GM18907 (cell line): ENCODE measurements around the gene EHBP1.

Experiments used
- ATAC-seq: cut with Tn5 transposase; IDR thresholded peaks from one replicate; pipeline ENCODE4 v1.9.1; 2021; ENCODE audit warnings: mild to moderate bottlenecking, moderate library complexity; ENCODE audit not compliant: unreplicated experiment

Gene EHBP1

DNA sequence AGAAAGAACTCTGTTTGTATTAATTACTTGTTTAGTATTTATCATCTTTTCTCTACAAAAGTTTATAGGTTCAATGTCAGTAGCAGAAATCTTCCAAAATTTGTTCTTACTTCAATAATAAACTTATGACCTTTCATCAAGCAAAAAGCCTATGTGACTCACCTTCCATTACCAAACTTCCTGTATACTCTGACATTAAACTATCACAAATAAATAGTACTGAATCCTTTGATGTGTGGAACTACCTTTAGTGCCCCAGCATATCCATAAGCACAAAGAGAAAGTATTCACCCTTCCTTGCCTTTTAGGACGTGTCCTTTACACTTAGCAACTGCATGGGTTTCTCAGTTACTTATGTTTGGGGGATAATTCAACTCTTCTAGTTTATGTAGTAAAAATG is 166.0 kb downstream of the EHBP1 start:
- no peak for ATAC-seq

DNA sequence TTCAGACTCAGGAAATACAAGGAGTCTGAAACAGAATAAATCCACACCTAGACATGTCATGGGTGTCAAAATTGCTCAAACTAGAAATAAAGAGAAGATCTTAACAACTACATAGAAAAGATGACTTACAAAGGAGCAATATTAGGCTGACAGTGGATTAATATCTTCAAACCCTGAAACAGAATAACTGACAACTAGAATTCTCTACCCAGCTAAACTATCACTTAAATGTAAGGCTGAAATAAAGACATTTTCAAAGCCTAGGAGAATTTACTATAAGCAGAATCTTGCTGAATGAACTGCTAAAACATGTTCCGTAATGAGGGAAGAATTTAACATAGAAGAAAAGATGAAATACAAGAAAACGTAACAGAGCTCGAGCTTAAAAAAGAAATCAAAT is 168.1 kb downstream of the EHBP1 start:
- ATAC-seq, result no peak

DNA sequence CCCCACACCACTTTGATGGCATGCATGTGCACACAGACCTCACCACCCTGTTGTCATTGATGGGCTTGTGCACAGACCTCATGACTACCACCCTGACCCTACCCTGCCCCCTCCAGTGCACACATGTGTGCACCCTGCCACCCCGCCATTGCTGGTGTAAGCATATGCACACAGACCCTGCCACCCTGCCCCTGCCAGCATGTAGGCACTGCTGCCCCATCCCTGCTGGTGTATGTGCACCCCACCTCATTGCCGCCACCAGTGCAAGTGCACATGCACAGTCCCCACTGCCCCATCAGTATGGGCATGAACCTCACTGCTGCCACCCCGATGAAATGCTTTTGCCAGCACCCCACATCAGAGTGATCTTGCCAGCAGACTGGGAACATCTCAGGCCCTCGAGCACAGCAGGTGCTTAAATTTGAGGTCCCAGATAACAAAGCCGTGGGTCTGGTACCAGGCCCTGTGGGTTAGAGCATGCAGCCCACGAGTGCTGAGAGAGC is 169.4 kb downstream of the EHBP1 start:
- no peak for ATAC-seq

DNA sequence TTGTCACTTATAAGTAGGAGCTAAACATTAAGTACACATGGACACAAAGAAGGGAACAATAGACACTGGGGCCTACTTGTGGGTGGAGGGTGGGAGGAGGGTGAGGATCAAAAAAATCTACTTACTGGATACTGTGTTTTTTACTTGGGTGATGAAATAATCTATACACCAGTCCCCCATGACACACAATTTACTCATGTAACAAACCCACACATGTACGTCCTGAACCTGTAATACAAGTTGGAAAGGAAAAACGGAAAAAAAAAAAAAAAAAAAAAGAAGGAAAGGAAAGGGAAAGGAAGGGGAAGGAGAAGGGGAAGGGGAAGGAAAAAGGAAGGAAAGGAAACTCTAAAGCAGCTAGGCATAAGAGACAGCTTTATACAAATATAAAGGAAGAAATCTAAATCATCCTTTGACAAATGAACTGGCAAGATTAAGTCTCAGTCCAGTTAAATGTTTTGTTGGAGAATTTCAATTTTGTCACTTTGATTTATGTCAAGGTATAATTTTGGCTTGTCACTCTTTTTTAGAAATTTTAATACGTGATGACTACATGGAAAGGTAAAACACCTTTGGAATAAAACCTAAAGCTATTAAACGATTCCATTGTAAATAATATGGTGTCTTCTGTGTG is 175.8 kb downstream of the EHBP1 start:
- no peak for ATAC-seq

DNA sequence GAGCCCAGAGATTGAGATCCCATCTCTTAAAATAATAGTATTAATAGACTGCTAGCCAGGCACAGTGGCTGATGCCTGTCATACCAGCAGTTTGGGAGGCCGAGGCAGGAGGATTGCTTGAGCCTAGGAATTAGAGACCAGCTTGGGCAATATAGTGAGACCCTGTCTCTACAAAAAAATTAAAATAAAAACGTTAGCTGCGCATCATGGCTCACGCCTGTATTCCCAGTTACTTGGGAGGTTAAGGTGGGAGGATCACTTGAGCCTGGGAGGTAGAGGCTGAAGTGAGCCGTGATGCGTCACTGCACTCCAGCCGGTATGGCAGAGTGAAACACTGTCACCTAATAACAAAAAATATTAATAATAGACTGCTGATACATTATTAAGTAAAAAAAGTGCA is 178.1 kb downstream of the EHBP1 start:
- no peak for ATAC-seq

DNA sequence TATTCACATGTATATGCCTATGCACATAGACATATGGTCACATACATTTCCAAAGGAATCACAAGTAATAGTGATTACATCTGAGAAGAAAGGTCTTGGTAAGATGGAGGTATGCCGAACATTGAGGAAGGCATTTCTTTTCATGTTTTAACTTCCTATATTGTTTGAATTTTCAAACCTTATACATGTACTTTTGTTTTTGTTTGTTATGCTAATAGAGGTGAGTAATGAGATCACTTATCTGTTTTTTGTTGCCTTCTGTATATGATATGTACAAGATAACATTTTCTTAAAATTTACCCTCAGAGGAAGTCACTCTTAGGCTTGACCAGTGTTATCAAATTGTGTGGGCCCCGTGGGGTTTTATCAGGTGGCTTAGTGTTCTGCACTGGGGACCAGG is 178.6 kb downstream of the EHBP1 start:
- ATAC-seq, result no peak

DNA sequence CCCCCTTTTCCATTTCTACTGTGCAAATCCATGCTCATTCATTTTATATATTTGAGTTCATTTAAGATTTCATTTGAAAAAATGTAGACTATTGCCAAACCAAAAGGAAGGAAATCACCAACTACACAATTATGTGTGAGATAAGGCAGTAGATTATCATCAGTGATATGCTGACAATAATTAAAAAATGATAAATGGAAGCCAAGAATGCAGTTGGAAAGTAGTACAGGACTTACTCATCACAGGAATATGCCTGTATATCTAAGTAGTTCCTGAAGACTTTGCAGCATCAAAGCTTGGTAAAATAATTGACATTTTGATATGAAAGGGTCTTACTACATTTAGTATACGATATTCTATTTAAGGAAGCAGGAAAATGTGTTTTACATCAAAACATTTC is 179.0 kb downstream of the EHBP1 start:
- no peak for ATAC-seq

DNA sequence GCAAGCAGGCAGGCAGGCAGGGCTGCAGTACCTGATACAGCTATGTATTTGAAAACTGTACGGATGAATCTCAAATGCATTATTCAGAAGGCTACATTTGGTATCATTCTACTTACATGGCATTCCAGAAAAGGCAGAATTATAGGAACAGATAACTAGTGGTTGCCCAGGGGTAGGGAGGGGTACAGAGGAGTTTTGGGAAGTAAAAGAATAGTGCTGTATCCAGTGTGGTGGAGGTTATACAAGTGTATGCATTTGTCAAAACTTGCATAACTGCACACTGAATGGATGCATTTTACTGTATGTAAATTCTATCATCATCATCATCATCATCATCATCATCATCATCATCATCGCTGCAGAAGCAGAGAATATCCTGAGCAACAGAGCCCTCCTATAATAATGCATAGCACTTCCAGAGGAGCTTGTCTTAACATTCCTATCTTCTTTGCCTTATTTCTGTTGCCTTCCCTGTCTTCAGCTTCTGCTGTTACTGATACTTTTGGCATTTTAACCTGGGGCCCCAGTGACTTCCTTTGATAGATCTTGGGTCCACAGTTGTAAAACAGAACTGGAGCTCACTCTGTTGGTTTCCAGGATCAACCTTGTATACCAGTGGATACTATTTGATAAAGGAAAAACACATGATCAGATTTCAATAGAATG is 189.6 kb downstream of the EHBP1 start:
- no peak for ATAC-seq

DNA sequence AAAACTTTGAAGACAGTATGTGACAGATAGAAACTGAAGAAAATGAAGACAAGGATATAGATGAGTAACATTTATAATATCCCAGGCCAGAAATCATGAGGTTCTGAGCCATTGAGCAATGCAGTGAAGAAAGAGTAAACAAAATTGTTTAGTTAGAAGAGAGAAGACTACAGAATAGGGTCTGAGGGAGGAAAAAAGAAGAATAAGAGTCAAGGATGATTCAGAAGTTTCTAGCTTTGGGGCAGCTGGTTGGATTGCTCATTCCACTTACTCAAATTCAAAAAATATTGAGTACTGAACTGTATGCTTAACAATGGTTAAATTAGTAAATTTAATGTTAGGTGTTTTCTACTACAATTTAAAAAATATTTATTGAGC is 190.1 kb downstream of the EHBP1 start:
- ATAC-seq, result no peak

DNA sequence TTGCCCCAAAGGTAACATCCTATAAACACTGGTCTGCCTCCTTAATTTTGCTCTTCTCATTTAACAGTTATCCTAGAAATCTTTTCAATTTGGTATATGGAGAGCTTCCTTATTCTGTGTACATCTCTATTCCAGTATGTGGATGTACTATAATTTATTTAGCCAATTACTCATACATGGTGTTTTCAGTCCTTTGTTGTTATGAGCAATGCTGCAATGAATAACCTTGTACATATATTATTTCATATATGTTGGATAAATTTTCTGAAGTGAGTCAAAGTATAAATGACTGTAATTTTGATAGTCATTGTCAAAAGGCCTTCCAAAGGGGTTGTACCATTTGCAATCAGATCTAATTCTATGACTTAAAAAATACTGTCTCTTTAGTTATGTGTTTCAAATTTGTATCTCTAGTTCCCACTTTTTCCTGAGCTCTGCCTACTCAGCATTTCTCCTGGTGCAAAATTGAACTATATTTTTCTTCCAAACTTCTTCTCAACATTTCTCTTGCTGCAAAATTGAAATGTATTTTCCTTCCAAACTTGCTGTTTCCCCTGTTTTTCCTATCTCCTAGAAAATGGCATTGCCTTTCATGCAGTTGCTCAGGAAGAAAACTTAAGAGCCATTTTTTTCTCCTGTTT is 191.8 kb downstream of the EHBP1 start:
- no peak for ATAC-seq

DNA sequence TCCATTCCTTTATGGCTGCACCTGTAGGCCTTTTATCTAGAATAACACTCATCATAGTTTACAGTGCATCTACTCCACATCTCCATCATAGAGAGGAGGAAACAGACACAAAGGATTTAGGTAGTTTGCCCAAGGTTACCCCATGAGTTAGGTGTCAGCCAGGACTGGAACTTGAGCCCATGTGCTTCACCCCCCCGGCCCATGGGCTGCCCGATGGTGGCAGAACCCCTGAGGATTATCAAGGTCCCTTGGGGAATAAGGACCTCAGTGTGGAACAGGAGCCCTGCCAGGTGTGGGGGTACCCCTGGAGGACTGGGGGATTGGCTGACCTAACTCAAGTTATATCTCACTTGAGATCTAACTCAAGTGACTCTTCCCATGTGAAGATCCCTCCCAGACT is 198.8 kb downstream of the EHBP1 start:
- no peak for ATAC-seq

DNA sequence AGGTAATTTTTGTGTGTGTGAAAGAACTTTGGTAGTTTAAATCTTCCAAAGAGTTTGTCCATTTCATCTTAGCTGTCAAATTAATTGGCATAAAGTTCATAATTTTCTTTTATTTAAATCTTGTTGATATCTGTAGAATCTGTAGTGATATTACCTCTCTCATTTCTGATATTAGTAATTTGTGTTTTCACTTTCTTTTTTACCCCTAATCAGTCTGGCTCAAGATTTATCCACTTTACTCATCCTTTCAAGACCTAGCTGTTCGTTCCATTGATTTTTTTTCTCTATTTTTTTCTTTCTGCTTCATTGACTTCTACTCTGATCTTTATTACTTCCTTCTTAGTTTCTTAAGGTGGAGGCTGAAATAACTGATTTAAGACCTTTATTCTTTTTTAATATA is 202.6 kb downstream of the EHBP1 start:
- ATAC-seq, result no peak

DNA sequence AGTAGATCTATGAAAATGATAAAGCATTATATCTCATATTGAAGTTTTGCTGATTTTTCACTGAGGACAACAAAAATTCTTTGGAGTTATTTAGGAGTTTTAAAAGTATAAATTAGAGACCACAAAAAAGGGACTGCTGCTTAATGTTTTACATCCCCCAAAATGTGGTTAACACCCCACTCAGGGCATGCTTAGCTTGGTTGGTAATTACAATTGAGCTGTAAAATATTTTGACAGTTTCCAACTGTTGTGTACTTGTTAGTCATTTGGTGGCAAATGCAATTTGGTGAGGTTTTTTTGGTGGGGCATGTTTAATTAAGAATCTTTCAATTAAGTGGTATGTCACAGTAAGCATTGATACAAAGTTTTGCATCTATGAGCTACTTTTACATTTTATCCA is 207.8 kb downstream of the EHBP1 start:
- ATAC-seq, result no peak

DNA sequence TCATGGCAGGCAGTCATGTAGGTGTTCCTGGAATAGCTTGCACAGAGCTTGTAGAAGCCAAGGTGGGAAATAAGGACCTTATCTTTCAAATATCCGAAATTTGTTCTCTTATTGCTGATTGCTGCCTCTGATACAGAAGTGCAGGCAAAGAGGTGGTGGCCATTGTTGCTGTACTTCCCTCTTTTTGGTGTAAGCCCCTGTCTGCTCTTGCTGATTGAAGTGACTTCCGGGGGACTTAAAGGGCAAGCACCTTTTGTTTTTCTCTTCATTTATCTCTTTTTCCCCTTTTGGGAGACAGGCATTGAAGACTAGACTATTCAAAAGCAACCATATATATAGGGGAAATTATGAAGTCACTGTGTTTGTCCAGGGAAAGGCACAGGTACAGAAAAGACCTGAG is 213.5 kb downstream of the EHBP1 start:
- no peak for ATAC-seq

DNA sequence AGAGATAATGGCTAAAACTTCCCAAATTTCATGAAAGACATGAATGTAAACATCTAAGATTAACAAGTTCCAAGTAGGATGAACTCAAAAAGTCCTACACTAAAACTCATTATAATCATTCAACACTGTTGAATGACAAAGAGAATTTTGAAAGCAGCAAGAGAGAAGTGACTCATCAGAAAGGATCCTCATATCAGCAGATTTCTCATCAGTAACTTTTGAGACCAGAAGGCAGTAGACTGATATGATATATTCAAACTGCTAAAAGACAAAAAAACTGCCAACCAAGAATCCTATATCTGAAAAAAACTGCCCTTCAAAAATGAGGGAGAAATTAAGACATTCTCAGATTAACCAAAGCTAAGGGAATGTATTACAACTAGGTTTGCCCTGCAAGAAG is 214.6 kb downstream of the EHBP1 start:
- no peak for ATAC-seq

DNA sequence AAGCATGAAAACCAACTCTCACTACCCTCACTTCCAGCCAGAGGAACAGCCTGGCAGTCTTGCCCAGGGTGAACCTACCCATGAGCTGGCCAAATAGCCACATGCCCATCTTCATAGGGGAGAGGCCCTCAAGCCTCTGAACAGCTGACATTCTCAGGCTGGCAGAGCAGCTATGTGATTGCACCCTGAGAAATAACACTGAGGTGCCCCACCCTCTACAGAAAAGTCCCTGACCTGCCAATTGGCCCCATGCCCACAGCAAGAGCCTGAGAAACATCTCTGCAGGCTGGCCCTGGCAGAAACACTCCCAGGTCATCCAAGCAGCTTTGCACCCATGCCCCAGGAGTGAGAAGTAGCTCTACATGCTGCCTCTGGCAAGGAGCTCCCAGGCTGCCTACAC is 217.7 kb downstream of the EHBP1 start:
- ATAC-seq, result no peak

DNA sequence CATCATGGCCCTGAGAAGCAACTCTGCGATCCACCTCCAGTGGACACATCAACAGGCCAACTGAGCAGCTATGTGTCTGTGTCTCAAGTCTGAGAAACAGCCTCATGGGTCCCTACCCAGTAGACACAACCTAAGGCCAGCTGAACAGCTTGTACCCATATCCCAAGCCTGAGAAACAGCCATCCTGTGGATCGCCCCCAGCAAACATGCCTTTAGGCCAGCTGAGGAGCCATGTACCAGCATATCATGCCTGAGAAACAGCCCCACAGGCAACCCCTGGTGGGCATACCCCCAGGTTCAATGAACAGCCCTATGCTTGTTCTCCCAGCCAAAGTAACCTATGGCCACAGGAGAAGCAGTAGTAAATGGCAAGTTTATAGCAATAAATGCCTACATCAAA is 218.4 kb downstream of the EHBP1 start:
- ATAC-seq, result no peak

DNA sequence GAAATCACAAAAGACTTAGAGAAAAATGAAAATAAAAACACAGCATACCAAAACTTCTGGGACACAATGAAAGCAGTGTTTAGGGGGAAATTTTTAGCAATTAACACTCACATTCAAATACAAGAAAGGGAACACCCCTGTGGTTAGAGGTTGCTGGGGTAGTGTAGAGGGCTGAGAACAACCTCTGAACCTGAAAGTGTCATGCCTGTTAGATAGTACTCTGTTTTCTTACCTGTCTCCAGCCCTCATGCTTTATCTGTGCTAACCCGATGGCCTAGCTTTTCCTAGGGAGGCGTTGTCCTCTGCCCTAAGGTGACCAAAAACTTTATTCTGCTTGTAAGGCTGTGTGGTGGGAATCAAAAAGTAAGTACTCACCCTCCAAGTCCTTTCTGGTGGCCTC is 222.5 kb downstream of the EHBP1 start:
- ATAC-seq, result peak; percentile 48

DNA sequence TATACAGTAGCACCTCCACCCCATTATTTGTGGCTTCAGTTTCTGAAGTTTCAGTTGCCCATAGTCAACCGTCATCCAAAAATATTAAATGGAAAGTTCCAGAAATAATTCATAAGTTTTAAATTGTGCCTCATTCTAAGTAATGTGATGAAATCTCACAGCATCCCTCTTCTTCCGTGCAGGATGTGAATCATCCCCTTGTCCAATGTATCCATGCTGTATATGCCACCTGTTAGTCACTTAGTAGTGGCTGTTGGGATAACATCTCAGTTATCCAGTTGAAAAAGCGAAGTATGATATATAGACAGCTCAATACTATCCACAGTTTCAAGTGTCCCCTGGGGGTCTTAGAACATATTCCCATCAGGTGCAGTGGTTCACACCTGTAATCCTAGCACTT is 226.0 kb downstream of the EHBP1 start:
- ATAC-seq, result no peak

DNA sequence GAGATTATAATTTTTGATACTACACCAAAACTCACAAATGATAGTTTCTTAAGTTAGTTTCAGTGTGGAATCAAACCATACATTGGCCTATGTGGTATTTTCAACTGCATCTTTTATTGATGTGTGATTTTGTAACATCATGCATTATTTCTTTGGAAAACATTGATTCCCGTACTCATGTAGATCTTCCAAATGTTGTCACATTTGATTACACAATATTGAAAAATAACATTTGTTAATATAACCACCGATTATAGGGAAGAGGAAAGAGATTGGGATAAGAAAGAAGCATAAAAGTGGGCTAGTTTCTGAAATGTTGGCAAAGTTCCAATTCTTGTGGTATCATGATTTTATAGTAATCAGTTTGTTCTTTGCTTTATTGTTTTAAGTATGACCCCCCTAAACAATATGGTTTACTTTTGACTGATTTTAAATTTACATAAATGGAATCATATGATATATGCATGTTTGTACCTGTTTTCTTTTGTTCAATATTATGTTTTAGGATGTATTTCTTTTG is 227.9 kb downstream of the EHBP1 start:
- no peak for ATAC-seq

DNA sequence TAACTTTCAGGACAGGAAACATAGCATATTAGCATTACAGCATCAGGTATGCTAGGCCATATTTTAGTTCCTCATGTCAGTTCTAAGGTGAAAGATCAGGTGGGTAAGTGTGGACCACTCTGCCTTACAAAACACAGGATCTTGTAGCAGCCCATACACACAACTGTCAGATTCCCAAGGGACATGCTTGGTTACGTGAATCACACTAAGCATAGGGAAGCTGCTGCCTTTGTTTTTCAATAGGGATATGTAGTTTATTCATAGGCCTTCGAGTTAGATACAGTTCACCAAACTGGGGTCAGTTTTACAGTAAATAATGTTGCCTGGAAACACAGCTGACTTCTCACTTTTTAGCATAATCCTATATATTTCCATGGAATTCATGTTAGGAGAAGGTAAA is 229.0 kb downstream of the EHBP1 start:
- no peak for ATAC-seq

DNA sequence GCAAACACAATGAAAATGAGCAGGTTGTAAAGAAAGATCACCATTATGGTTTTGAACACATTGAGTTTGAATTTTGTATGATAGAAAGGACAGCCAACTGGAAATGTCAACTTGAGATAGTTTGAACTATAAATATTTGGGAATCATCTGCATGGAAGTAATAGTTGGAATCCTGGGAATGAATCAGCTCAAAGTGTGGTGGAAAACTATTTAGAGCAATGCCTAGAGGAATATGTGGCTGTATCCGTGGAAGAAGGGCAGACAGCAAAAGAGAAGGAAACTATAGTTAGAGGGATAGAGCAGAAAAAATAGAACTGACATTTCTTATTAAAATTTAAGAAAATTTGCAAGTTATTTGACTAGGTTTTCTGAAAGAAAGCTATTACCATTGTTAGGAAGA is 232.6 kb downstream of the EHBP1 start:
- no peak for ATAC-seq
